Omental fat pad (tissue), 4 donors: ENCODE measurements around the gene FUOM. TPM values are rescaled to one million over a fixed set of nuclear protein-coding genes. Genes with fewer than 3 reads are reported as not detected.

Source experiments
- ATAC-seq: fragments of 150-250 bp; one replicate; pipeline ENCODE4 v1.9.1; 2016; ENCODE audit warnings: mild to moderate bottlenecking, moderate library complexity; ENCODE audit not compliant: low FRiP score
- DNase-seq: peaks from one replicate; pipeline ENCODE4 v3.0.0-alpha.2; 2019; ENCODE audit warnings: low spot score
- total RNA-seq, 4 donors: library from RNA; depleted of rRNA; stranded (reverse); fragments of >200 nt; gene quantifications; one replicate each; pipeline ENCODE4 v1.1.0, GENCODE V29; 2016
- TF ChIP-seq, protein P1 (sequence below), 3 donors: fragments of 450-650 bp; IDR thresholded peaks; one replicate each; pipeline ENCODE4 v1.5.1; 2016 to 2017; ENCODE audit warnings: antibody characterized with exemption in 3 of 3, mild to moderate bottlenecking in 3 of 3, moderate library complexity in 2 of 3

The FUOM gene
- total RNA-seq, 4 donors from 2014 or later, result 20.6 to 34.3 (median 24.1) TPM

DNA sequence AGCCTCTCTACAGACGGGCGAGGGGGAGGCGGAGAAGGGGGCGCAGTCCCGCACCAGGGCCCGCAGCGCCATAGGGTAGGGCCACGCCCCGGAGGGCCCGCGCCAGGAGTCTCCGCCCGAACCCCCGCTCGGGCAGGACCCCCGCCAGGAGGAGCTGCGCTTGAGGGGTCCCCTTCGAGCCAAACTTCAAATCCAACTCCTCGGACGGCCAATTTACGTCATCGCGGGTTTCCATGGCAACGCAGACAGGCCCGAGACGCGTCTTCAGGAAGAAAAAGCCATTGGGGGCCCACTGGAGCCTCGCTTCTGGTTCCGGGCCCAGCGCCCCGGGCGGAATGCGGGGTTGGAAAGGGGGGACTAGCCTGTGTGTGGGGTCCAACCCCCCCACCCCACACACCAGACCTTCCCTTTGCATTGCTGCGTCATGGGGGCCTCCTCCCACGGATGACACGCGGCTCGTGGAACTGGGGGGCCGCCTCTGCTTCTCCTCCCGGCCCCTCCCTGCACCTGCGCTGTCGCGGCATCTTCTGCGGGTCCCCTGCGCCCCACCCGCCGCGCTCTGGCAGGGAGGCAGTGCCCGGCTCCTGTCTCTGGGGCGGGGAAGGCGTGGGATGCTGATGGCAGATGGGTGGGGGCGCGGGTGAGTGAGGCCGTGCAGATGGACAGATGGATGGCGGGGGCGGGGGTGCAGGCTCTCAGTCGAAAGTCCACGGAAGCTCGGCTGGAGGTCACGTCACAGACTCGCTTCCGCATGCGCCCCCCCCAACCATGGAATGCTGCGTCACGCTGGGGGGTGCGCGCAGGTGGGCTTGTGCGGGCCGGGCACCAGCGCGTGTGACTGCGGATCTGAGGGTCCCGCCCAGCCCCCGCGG lies 22.3 kb downstream of the FUOM start:
- no peak for DNase-seq
- TF ChIP-seq, protein P1, sequence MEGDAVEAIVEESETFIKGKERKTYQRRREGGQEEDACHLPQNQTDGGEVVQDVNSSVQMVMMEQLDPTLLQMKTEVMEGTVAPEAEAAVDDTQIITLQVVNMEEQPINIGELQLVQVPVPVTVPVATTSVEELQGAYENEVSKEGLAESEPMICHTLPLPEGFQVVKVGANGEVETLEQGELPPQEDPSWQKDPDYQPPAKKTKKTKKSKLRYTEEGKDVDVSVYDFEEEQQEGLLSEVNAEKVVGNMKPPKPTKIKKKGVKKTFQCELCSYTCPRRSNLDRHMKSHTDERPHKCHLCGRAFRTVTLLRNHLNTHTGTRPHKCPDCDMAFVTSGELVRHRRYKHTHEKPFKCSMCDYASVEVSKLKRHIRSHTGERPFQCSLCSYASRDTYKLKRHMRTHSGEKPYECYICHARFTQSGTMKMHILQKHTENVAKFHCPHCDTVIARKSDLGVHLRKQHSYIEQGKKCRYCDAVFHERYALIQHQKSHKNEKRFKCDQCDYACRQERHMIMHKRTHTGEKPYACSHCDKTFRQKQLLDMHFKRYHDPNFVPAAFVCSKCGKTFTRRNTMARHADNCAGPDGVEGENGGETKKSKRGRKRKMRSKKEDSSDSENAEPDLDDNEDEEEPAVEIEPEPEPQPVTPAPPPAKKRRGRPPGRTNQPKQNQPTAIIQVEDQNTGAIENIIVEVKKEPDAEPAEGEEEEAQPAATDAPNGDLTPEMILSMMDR (IDR thresholded peaks at IDR 0.05), result no peak
- ATAC-seq, result peak; percentile 30

DNA sequence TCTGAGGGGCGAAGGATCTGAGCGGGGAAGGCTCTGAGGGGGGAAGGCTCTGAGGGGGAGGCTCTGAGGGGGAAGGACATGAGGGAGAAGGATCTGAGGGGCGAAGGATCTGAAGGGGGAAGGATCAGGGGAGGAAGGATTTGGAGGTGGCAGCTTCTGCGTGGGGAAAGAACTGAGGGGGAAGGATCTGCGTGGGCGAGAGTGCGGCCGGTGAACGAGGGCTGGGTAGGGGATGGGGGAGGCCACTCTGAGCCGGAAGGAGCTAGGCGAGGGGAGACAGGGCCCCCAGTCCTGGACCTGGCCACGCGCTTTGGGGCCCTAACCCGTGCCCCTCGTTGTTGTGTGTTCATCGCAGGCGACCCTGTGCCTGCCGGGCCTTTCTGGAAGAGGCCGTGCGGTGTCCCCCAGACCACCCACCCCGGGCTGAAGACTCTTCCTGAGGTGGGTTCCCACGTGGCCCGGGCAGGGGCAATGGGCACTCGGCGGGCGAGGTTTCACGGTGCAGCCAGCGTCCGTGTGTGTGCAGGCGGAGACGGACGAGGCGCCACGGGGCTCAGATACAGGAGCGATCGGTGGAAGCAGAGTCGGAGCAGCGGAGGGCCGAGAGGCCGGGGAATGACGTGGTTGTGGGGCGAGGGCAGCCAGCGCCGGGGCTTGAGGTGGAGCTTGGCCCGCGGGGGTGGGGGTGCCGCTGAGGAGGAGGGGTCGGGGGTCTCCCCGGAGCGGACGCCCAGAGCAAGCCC lies 23.1 kb downstream of the FUOM start:
- ATAC-seq (peak; percentile 15), DNase-seq (no peak)
- TF ChIP-seq, protein P1 (IDR thresholded peaks at IDR 0.05), result no peak

DNA sequence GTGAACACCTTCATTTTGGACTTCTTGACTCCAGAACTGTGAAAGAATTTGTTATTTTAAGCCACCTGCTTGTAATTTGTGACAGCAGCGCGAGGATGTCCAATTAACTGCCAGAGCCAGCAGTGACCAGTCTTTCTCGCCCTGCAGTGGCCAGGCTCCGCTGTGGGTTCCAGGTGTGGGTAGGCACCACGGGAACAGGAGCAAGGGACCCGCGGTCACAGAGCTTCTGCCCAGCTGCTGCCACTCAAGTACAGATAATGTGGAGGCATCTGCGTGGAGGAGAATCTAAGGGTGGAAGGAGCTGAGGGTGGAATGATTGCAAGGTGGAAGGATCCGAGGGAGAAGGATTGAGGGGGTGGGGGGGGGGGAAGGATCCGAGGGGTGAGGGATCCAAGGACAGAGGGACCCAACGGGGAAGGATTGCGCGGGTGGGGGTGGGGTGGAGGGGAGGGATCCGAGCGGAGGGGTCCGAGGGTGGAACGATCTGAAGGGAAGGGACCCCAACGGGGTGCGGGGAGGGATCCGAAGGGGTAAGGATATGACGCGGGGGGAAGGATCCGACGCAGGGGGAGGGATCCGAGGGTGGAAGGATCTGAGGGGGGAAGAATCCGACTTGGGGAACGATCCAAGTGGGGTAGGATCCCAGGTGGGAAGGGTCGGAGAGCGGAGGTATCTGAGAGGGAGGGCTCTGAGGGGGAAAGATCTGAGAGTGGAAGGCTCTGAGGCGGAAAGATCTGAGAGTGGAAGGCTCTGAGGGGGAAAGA lies 24.7 kb downstream of the FUOM start:
- ATAC-seq, result no peak
- DNase-seq, result no peak
- TF ChIP-seq, protein P1 (IDR thresholded peaks at IDR 0.05), result no peak

DNA sequence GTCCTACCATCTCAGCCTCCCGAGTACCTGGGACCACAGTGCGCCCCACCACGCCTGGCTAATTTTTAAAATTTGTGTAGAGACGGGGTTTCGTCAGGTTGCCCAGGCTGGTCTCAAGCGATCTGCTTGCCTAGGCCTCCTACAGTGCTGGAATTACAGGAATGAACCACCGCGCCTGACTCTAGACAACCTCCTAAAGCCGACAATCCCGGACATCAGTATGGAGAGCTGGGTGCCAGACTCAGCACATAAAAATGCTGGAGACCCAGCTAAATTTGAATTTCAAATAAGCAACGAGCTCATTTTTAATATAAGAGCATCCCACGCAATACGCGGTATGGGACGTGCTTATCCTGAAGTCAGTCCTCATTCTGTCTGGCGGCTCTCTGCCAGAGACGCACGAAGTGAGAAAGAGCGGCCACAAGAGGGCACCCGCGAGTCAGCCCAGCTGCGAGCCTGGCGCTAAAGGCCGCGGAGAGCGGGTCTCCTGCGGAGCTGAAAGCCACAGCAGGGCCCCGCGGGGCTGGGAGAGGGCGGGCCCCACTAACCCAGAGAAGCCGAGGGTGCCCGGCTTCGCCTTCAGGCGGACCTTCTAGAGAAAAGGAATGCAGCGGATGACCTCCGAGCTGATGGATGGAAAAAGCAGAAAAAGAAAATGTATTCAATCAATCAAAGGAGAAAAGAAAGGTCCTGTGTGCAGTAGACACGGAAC lies 28.2 kb downstream of the FUOM start:
- TF ChIP-seq, protein P1 (IDR thresholded peaks at IDR 0.05), result peak in 1 of 3 donors; percentile 51
- peak; percentile 84 for DNase-seq
- ATAC-seq, result peak; percentile 81

DNA sequence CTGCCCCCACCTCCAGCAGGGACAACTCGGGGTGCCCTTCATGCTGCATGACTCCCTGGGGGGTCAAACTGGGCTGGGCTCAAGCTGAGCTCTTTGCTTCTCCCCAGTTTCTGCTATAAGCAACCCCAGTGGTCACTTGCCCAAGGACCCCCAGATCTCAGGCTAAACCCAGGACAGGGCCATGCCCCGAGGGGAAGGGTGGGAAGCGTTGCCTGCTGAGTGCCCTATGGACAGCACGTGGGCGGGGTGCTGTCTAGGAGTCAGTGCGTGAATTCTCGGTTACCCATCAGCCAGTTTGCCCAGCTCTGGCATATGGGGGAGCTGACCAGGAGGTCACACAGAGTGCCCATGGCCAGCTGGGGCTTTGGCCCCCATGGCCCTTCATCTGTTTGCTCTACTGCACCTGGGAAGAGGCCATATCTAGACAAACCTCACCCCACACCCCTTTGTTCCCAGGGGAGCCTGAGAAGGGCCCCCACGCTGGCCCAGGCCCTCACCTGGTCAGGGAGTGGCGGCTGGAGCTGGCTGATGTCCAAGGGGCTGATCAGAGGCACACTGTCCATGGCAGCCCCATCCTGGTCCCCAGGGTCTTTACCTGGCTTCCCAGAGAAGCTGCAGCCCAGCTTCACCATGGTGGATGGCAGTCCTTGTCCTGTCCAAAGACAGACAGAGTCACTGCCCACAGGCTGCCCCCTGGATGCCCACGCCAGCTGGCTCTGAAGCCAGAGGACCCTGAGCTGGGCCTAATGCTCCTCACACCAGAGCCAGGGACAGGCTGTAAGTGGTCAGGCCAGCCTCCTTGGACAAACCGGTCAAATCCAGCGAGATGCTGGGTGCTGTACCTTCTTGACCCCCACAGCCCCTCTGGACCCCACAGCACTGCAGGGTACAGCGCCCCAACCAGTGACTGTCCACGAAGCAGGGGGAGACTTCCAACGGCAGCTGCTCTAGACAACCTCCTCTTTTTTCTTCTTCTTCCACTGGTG lies 29.2 kb downstream of the FUOM start:
- ATAC-seq (no peak), DNase-seq (no peak)
- TF ChIP-seq, protein P1 (IDR thresholded peaks at IDR 0.05), result no peak
